ENCODE measurements around the gene SNF8. TPM values are rescaled to one million over a fixed set of nuclear protein-coding genes. Genes with fewer than 3 reads are reported as not detected.

SNF8 gene
- polyA plus RNA-seq, 1 donor from 2014 or later, result 108 TPM

DNA sequence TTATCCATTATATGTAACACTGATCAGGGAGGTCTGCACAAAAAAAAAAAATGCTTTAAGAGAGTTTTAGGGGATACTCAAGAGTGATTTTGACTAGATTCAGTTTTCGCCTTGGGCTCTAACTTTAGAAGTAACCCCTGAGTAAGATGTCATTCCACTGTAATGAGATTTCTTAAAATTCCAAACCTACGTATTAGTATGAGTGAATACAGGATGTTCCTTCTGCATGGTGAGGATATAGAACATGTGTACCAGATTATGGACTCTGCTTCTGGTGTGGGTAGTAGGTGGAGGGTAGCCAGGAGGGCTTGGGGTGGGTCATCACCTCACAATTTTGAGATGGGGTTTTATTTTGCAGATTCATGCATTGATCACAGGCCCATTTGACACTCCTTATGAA is 32.2 kb downstream of the SNF8 start:
- Mint-ChIP-seq H3K36me3 (peaks cover 2% of the 10 kb centered on the region), H3K4me3 (no peak overlapping the region), H3K27ac (peak overlapping the region in 1 of 3 donors; percentile 95), H3K27me3 (no peaks in the 10 kb centered on the region), H3K9me3 (no peaks in the 10 kb centered on the region), H3K4me1 (peaks cover 57 to 60% (median 60%) of the 10 kb centered on the region in 3 donors)

DNA sequence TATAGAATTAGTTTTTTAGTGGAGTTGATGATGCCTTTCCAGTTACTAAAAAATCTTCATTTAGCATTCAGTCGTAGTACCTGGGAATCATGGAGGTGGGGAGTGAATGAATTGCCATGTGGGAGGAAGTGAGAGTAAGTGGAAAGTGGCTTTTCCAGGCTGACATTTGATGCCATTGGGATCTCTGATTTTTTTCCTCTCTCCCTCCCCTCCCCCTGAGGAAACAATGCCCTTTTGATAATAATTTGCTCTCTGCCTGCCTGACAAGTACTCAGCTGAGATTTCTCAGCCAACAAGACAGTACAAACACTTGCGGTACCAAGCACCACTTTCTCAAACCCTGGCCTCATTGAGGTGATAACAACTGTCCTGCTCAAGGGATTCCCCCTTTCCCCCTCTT is 34.3 kb downstream of the SNF8 start:
- H3K36me3 Mint-ChIP-seq, result no peaks in the 10 kb centered on the region
- H3K27me3 Mint-ChIP-seq, result no peaks in the 10 kb centered on the region
- peaks cover 51 to 54% (median 53%) of the 10 kb centered on the region in 3 donors for H3K4me1 Mint-ChIP-seq
- H3K9me3 Mint-ChIP-seq, result no peaks in the 10 kb centered on the region
- H3K27ac Mint-ChIP-seq, result peak overlapping the region in 2 of 3 donors; percentile 74 to 96
- peak overlapping the region; percentile 47 to 96 (median 78) for H3K4me3 Mint-ChIP-seq

DNA sequence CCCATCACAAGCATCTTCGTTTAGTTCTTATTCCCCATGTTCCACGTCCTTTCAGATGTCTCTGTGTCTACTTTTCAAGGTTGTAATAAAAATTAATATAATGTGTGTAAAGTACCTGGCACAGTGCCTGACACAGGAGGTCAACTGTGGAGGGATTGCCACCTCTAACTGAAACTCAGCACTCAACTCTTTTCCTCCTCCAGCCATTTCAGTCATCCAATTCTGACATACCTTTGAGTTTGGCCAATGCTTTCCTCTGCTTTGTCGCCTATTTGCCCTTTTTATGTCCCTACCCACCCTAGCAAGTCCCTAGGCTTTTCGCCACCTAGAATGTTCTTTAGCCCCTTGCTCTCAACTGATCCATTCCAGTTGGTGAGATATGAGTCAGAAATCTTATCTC is 34.9 kb downstream of the SNF8 start:
- Mint-ChIP-seq H3K4me1 (peaks cover 49 to 52% (median 49%) of the 10 kb centered on the region in 3 donors), H3K9me3 (no peaks in the 10 kb centered on the region), H3K27me3 (no peaks in the 10 kb centered on the region), H3K36me3 (no peaks in the 10 kb centered on the region), H3K27ac (peak overlapping the region in 2 of 3 donors; percentile 74 to 96), H3K4me3 (peak overlapping the region; percentile 67 to 96 (median 92))

DNA sequence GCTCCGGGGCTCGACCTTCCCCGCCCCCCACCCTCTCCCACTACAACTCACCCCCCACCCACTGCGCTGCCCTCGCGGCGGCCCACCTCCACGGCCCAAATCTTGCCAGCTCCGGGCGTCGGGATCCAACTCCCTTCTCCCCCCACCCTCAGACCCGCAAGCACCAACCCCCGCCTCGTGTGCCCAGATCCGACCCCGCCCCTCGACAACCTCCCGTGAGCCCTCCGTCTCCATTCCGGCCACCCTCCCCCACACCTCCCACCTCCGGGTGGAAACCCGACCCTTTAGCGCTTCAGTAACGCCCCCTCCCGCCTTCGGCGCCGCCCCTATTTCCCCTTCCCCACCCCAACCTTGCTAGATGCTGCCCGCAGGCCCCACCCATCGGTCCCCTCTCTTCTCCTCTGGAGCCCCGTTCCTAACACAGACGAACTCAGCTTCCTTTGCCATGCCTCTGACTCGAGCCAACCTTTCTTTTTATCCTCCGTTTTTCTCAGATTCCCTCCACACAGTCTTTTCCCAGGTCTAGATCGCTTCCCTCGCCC is 35.7 kb downstream of the SNF8 start:
- H3K4me3 Mint-ChIP-seq, result peak overlapping the region; percentile 89 to 96 (median 94)
- H3K36me3 Mint-ChIP-seq, result no peaks in the 10 kb centered on the region
- no peaks in the 10 kb centered on the region for H3K27me3 Mint-ChIP-seq
- H3K4me1 Mint-ChIP-seq, result peaks cover 43 to 44% (median 43%) of the 10 kb centered on the region in 3 donors
- H3K27ac Mint-ChIP-seq, result peak overlapping the region; percentile 67 to 96 (median 74)
- no peaks in the 10 kb centered on the region for H3K9me3 Mint-ChIP-seq

DNA sequence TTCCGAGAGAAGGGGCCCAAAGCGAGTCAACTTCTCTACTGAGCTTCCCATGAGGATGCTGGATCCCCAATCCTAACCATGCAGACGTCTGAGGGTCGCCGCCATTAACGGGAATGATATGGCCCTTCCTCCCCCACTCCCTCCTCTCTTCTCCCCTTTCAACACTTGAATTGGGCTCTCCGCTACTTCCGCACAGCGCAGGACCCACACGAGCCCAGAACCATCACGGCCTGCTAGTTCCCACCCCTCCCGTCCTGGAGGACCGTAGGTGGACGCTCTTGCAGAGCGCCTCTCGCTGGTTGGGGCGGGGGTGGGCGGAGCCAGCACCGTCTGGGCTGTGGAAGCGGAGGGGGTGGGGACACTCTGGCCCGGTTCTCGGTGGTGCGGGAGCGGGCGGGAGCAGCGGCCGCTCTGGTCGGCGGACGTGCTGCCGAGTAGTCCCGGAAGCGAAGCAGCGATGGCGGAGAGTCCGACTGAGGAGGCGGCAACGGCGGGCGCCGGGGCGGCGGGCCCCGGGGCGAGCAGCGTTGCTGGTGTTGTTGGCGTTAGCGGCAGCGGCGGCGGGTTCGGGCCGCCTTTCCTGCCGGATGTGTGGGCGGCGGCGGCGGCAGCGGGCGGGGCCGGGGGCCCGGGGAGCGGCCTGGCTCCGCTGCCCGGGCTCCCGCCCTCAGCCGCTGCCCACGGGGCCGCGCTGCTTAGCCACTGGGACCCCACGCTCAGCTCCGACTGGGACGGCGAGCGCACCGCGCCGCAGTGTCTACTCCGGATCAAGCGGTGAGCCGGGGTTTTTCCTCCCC is 36.4 kb downstream of the SNF8 start, which contains the start of gene UBE2Z:
TSS of gene UBE2Z (plus strand) at position 361 of the 797 bp plus-strand sequence. CDS start at position 458, 97 bp downstream.
- Mint-ChIP-seq H3K4me3 (peak within 1 kb of the TSS; percentile 89 to 99 (median 94)), H3K36me3 (no peaks in the 10 kb centered on the region), H3K27ac (peak within 1 kb of the TSS; percentile 74 to 97 (median 96)), H3K27me3 (no peaks in the 10 kb centered on the region), H3K4me1 (peaks cover 39% of the 10 kb centered on the region in 3 donors), H3K9me3 (no peaks in the 10 kb centered on the region)

DNA sequence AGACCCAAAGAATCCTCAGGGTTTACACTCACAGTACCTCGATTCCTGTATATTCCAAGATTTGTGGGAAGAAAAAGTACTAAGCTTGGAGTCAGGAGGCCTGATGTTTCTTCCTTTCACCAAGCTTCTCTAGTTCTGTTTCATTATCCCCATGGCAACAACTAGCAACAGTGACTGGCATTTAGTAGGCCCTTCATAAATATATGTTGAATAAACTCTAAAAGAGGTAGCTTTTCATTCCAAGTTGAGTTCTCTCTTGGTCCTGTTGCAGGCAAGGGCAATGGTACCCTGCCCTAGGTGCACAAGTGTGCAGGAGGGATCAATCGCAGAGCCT is 37.0 kb downstream of the SNF8 start:
- Mint-ChIP-seq H3K27ac (peak overlapping the region; percentile 71 to 97 (median 91)), H3K4me1 (peaks cover 34 to 38% (median 35%) of the 10 kb centered on the region in 3 donors), H3K27me3 (no peaks in the 10 kb centered on the region), H3K36me3 (no peaks in the 10 kb centered on the region), H3K9me3 (no peaks in the 10 kb centered on the region), H3K4me3 (peak overlapping the region; percentile 81 to 99 (median 92))

- H3K9me3 Mint-ChIP-seq, result no peaks in the 10 kb centered on the region
- H3K4me1 Mint-ChIP-seq, result peaks cover 22 to 26% (median 25%) of the 10 kb centered on the region in 3 donors
- H3K4me3 Mint-ChIP-seq, result peak overlapping the region in 1 of 4 donors; percentile 45
- no peak overlapping the region for H3K27ac Mint-ChIP-seq
- no peaks in the 10 kb centered on the region for H3K27me3 Mint-ChIP-seq
- H3K36me3 Mint-ChIP-seq, result no peaks in the 10 kb centered on the region
These were observed 38.6 kb downstream of the SNF8 start for GRCh38 chr17:48905987-48906515.

DNA sequence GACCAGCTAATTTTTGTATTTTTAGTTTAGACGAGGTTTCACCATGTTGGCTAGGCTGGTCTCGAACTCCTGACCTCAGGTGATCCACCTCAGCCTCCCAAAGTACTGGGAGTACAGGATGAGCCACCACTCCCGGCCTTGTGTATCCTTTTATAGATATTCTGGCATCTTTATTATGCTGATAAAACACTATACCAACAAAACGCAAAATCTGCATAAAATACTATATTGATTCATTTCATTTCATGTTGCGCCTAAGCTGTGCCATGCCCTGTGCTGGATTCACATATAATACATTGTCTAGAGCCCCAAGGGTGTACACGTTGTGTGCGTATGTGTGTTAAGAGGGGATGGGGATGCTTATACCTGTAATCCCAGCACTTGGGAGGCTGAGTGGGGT is 40.2 kb downstream of the SNF8 start:
- H3K4me1 Mint-ChIP-seq, result peaks cover 9 to 12% (median 10%) of the 10 kb centered on the region in 3 donors
- no peaks in the 10 kb centered on the region for H3K9me3 Mint-ChIP-seq
- no peaks in the 10 kb centered on the region for H3K36me3 Mint-ChIP-seq
- no peaks in the 10 kb centered on the region for H3K27me3 Mint-ChIP-seq
- peak overlapping the region in 1 of 3 donors; percentile 26 for H3K27ac Mint-ChIP-seq
- H3K4me3 Mint-ChIP-seq, result peak overlapping the region in 1 of 4 donors; percentile 2

DNA sequence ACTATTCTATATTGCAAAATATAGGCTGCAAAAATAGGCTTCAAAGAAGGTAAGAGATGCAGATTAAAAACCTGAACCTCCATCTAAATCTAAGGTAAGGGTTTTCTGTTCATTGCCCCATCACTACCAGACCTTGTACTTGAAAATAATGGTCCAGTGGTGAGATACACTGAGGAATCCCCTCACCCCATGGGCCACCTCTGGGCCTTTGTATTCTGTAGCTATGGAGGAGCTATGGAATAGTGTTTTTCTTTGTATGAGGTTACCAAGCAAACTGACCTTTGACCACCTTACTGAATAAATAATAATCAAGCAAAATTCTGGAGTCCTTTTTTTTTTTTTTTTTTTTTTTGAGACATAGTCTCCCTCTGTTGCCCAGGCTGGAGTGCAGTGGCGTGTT is 41.2 kb downstream of the SNF8 start:
- Mint-ChIP-seq H3K27me3 (no peaks in the 10 kb centered on the region), H3K9me3 (no peaks in the 10 kb centered on the region), H3K4me1 (peaks cover 5 to 9% (median 6%) of the 10 kb centered on the region in 3 donors), H3K36me3 (no peaks in the 10 kb centered on the region), H3K4me3 (no peak overlapping the region), H3K27ac (no peak overlapping the region)

- Mint-ChIP-seq H3K36me3 (peaks cover 6% of the 10 kb centered on the region), H3K27ac (no peak overlapping the region), H3K4me1 (no peaks in the 10 kb centered on the region), H3K27me3 (no peaks in the 10 kb centered on the region), H3K9me3 (no peaks in the 10 kb centered on the region), H3K4me3 (no peak overlapping the region)
These were observed 43.4 kb downstream of the SNF8 start for GRCh38 chr17:48901241-48901640.

DNA sequence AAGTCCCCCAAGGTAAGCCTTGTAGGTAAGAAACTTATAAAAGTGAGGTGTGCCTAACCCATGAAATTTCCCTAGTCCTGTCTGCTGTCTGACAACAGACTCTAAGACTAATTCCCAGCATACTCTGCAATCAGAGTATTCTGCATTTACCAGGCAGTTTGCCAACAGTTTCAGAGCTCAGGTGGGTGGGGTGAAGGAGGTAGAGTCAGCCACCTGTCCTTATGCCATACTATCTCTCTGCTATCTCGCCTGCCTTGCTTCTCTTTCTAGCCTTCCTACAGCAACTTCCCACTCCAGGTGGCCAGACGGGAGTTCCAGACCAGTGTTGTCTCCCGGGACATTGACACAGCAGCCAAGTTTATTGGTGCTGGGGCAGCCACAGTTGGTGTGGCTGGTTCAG is 49.8 kb downstream of the SNF8 start:
- H3K9me3 Mint-ChIP-seq, result no peaks in the 10 kb centered on the region
- H3K4me1 Mint-ChIP-seq, result peaks cover 6 to 20% (median 11%) of the 10 kb centered on the region in 3 donors
- peak overlapping the region in 1 of 3 donors; percentile 49 for H3K27ac Mint-ChIP-seq
- peaks cover 16% of the 10 kb centered on the region for H3K36me3 Mint-ChIP-seq
- H3K4me3 Mint-ChIP-seq, result peak overlapping the region in 1 of 4 donors; percentile 45
- H3K27me3 Mint-ChIP-seq, result no peaks in the 10 kb centered on the region

DNA sequence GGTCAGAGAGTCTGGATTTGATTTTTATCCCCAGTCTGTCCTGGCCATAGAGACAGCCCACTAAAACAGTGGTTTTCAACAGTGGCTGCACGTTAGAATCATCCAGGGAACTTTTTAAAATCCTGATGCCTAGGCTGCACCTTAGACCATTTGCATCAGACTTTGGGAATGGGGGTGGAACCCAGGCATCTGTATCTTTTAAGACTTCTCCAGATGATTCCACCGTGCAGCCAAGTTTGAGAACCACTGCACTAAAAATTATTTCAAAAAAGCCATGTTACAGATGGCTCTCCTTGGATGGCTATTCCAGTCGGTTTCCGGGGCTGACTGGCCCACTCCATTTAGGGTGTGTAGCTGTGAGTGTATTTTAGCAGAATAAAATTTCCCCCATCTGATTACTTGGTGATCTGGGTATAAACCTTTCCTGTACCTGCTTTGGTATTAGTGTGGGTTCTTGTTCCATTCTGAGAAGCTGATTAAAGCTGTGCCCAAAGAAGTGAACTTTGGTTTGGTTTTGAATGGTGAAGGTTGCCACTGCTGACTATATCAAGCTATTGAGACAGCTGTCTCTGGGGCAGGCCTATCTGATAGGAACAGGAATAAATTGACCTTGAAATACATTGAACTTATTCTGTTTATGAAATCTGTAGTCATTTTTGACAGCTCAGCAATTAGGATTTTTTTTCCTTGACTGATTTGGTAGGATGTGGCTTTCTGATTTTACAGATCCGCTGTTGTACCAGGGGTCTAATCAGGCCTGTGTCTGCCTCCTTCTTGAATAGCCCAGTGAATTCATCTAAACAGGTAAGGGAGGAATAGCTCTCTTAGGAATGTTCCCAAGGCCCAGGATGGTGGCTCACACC is 50.8 kb downstream of the SNF8 start:
- H3K27me3 Mint-ChIP-seq, result no peaks in the 10 kb centered on the region
- H3K36me3 Mint-ChIP-seq, result peaks cover 16% of the 10 kb centered on the region
- peaks cover 6 to 20% (median 11%) of the 10 kb centered on the region in 3 donors for H3K4me1 Mint-ChIP-seq
- no peaks in the 10 kb centered on the region for H3K9me3 Mint-ChIP-seq
- peak overlapping the region; percentile 32 to 94 (median 87) for H3K4me3 Mint-ChIP-seq
- H3K27ac Mint-ChIP-seq, result peak overlapping the region; percentile 50 to 99 (median 79)

- H3K27me3 Mint-ChIP-seq, result no peaks in the 10 kb centered on the region
- no peaks in the 10 kb centered on the region for H3K9me3 Mint-ChIP-seq
- H3K4me1 Mint-ChIP-seq, result peaks cover 6 to 20% (median 11%) of the 10 kb centered on the region in 3 donors
- H3K36me3 Mint-ChIP-seq, result peaks cover 16% of the 10 kb centered on the region
- H3K27ac Mint-ChIP-seq, result peak overlapping the region; percentile 79 to 99 (median 94)
- peak overlapping the region; percentile 85 to 96 (median 92) for H3K4me3 Mint-ChIP-seq
These were observed 51.5 kb downstream of the SNF8 start for GRCh38 chr17:48892940-48893645.

DNA sequence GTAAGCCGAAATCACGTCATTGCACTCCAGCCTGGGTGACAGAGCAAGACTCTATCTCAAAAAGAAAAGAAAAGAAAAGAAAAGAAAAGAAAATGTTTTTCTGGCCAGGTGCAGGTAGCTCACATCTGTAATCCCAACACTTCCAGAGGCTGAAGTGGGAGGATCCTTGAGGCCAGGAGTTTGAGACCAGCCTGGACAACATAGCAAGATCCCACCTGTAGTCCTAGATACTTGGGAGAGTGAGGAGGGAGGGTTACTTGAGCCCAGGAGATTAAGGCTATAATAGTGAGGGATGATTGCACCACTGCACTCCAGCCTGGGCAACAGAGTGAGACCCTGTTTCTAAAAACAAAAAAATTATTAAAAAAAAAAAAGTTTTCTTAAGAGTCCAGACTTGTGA is 54.6 kb downstream of the SNF8 start:
- Mint-ChIP-seq H3K36me3 (peaks cover under 1% of the 10 kb centered on the region), H3K9me3 (no peaks in the 10 kb centered on the region), H3K4me1 (peaks cover 6 to 20% (median 11%) of the 10 kb centered on the region in 3 donors), H3K27me3 (no peaks in the 10 kb centered on the region), H3K27ac (no peak overlapping the region), H3K4me3 (no peak overlapping the region)
